ENCODE data around the gene LRCOL1. TPM values are rescaled to one million over a fixed set of nuclear protein-coding genes. Genes with fewer than 3 reads are reported as not detected.
A peak's percentile ranks its signal among the peaks of the same experiment; 100 is the strongest.
"Not testable (repeated sequence)": the region's sequence is repeated elsewhere in the genome, so short reads cannot be mapped to it uniquely, and the experiment has no call there.

The LRCOL1 gene
- polyA plus RNA-seq, 3 donors = 2.3 to 5.8 (median 5.1) TPM

GRCh38 chr12:132601171-132601883 is 9.1 kb downstream of the LRCOL1 start:
- no peak for DNase-seq

- peak; percentile 85 for DNase-seq
Measured at GRCh38 chr12:132600048-132601032, 10.0 kb downstream of the LRCOL1 start.

GRCh38 chr12:132599502-132599901 is 10.9 kb downstream of the LRCOL1 start:
- DNase-seq = not testable (repeated sequence)

GRCh38 chr12:132597333-132598316 is 12.8 kb downstream of the LRCOL1 start:
- DNase-seq = peak; percentile 76

- no peak for DNase-seq
Measured at GRCh38 chr12:132596016-132596415, 14.4 kb downstream of the LRCOL1 start.

- DNase-seq = no peak
Measured at GRCh38 chr12:132595183-132595582, 15.2 kb downstream of the LRCOL1 start.

GRCh38 chr12:132593938-132594358 is 16.4 kb downstream of the LRCOL1 start:
- DNase-seq = peak; percentile 96

- no peak for DNase-seq
Measured at GRCh38 chr12:132593521-132593920, 16.9 kb downstream of the LRCOL1 start.

GRCh38 chr12:132593071-132593470 is 17.3 kb downstream of the LRCOL1 start:
- DNase-seq = no peak

GRCh38 chr12:132592282-132592970 is 18.0 kb downstream of the LRCOL1 start:
- no peak for DNase-seq

- DNase-seq = no peak
Measured at GRCh38 chr12:132591107-132591935, 19.1 kb downstream of the LRCOL1 start.

GRCh38 chr12:132588821-132589669 is 21.3 kb downstream of the LRCOL1 start:
- DNase-seq = no peak

- no peak for DNase-seq
Measured at GRCh38 chr12:132588319-132588718, 22.1 kb downstream of the LRCOL1 start.

GRCh38 chr12:132587781-132588180 is 22.6 kb downstream of the LRCOL1 start:
- no peak for DNase-seq

- DNase-seq = no peak
Measured at GRCh38 chr12:132586929-132587328, 23.5 kb downstream of the LRCOL1 start.

GRCh38 chr12:132585177-132585576 is 25.2 kb downstream of the LRCOL1 start:
- DNase-seq = no peak

- DNase-seq = no peak
Measured at GRCh38 chr12:132584429-132584828, 26.0 kb downstream of the LRCOL1 start.

- DNase-seq = no peak
Measured at GRCh38 chr12:132583736-132584135, 26.6 kb downstream of the LRCOL1 start.

- no peak for DNase-seq
Measured at GRCh38 chr12:132583411-132583710, 27.0 kb downstream of the LRCOL1 start.

Data from renal pelvis (tissue), 4 donors.